Mammary microvascular endothelial cell (primary cell): ENCODE results near the gene ABCA2. TPM values are rescaled to one million over a fixed set of nuclear protein-coding genes. Genes with fewer than 3 reads are reported as not detected.

Source experiments
- total RNA-seq: library from RNA; depleted of rRNA; stranded (reverse); fragments of >200 nt; gene quantifications from 2 replicates; pipeline ENCODE4 v1.2.3, GENCODE V29; 2015

The ABCA2 gene
- total RNA-seq, 1 donor from 2014 or later: 6.9 TPM

Other genes starting within 250 kb of the ABCA2 start
- gene TMEM141, start 236.9 kb downstream of the ABCA2 start, total RNA-seq: 113 and 125 TPM in 2 replicates
- gene CCDC183, start 231.9 kb downstream of the ABCA2 start, total RNA-seq: not detected in 2 replicates
- gene RABL6, start 220.3 kb downstream of the ABCA2 start, total RNA-seq: 110 and 124 TPM in 2 replicates
- gene AJM1, start 185.8 kb downstream of the ABCA2 start, total RNA-seq: 0.93 and 1.5 TPM in 2 replicates
- gene PHPT1, start 178.8 kb downstream of the ABCA2 start, total RNA-seq: 173 and 189 TPM in 2 replicates
- gene MAMDC4, start 175.9 kb downstream of the ABCA2 start, total RNA-seq: 1.6 and 1.9 TPM in 2 replicates
- 413 and 485 TPM in 2 replicates for gene EDF1, start 161.9 kb downstream of the ABCA2 start, total RNA-seq
- gene TRAF2, start 141.7 kb downstream of the ABCA2 start, total RNA-seq: 17.3 and 18.3 TPM in 2 replicates
- 202 and 226 TPM in 2 replicates for gene FBXW5, start 83.5 kb downstream of the ABCA2 start, total RNA-seq
- gene C8G, start 83.0 kb downstream of the ABCA2 start, total RNA-seq: 0.20 and 0.84 TPM in 2 replicates
- not detected in 2 replicates for gene LCN12, start 76.0 kb downstream of the ABCA2 start, total RNA-seq
- not detected in 2 replicates for gene PTGDS, start 50.7 kb downstream of the ABCA2 start, total RNA-seq
- gene LCNL1, start 45.2 kb downstream of the ABCA2 start, total RNA-seq: not detected in 2 replicates
- gene PAXX, start 35.8 kb downstream of the ABCA2 start, total RNA-seq: 53.2 and 65.9 TPM in 2 replicates
- gene CLIC3, start 31.7 kb downstream of the ABCA2 start, total RNA-seq: 0.40 TPM in 1 of 2 replicates, not detected in the other
- not detected in 2 replicates for gene FUT7, start 3.9 kb upstream of the ABCA2 start, total RNA-seq
- 67.3 and 71.1 TPM in 2 replicates for gene NPDC1, start 17.9 kb upstream of the ABCA2 start, total RNA-seq
- gene ENTPD2, start 25.8 kb upstream of the ABCA2 start, total RNA-seq: not detected in 2 replicates
- gene SAPCD2, start 42.3 kb upstream of the ABCA2 start, total RNA-seq: 28.1 and 30.2 TPM in 2 replicates
- 21.9 and 23.0 TPM in 2 replicates for gene UAP1L1, start 49.3 kb upstream of the ABCA2 start, total RNA-seq
- gene MAN1B1, start 58.7 kb upstream of the ABCA2 start, total RNA-seq: 69.4 and 75.7 TPM in 2 replicates
- gene DPP7, start 86.5 kb upstream of the ABCA2 start, total RNA-seq: 88.5 and 107 TPM in 2 replicates
- not detected in 2 replicates for gene GRIN1, start 110.9 kb upstream of the ABCA2 start, total RNA-seq
- gene LRRC26, start 141.8 kb upstream of the ABCA2 start, total RNA-seq: not detected in 2 replicates
- not detected in 2 replicates for gene TMEM210, start 143.8 kb upstream of the ABCA2 start, total RNA-seq
- 17.6 and 25.1 TPM in 2 replicates for gene ANAPC2, start 160.3 kb upstream of the ABCA2 start, total RNA-seq
- gene SSNA1, start 160.4 kb upstream of the ABCA2 start, total RNA-seq: 127 and 150 TPM in 2 replicates
- 6.9 and 7.7 TPM in 2 replicates for gene TPRN, start 172.5 kb upstream of the ABCA2 start, total RNA-seq
- 36.2 and 39.1 TPM in 2 replicates for gene TMEM203, start 177.4 kb upstream of the ABCA2 start, total RNA-seq
- 13.4 and 16.6 TPM in 2 replicates for gene NDOR1, start 177.5 kb upstream of the ABCA2 start, total RNA-seq
- not detected in 2 replicates for gene RNF208, start 194.0 kb upstream of the ABCA2 start, total RNA-seq
- 0.20 and 0.25 TPM in 2 replicates for gene CYSRT1, start 196.9 kb upstream of the ABCA2 start, total RNA-seq
- not detected in 2 replicates for gene RNF224, start 199.3 kb upstream of the ABCA2 start, total RNA-seq
- not detected in 2 replicates for gene SLC34A3, start 202.7 kb upstream of the ABCA2 start, total RNA-seq
- gene TUBB4B, start 213.1 kb upstream of the ABCA2 start, total RNA-seq: 1,008 and 1,079 TPM in 2 replicates
- not detected in 2 replicates for gene STPG3, start 223.0 kb upstream of the ABCA2 start, total RNA-seq
- gene NELFB, start 227.1 kb upstream of the ABCA2 start, total RNA-seq: 54.6 and 68.4 TPM in 2 replicates
- gene TOR4A, start 249.5 kb upstream of the ABCA2 start, total RNA-seq: 41.4 and 44.7 TPM in 2 replicates